SJSA1 (cell line): ENCODE measurements around the gene GRIN2D. TPM values are rescaled to one million over a fixed set of nuclear protein-coding genes. Genes with fewer than 3 reads are reported as not detected.

ENCODE experiments used
- DNase-seq, 2 experiments: peaks; one replicate each; pipeline ENCODE4 v3.0.0-alpha.2; 2015 to 2020; ENCODE audit warnings: low spot score in 2 of 2, low read depth in 1 of 2
- H3K27ac ChIP-seq: fragments of 250-450 bp; sonication (Bioruptor Pico); 2 replicates; pipeline ENCODE4 v1.5.1; 2020; ENCODE audit warnings: mild to moderate bottlenecking, moderate library complexity
- H3K27me3 ChIP-seq: fragments of 250-450 bp; sonication (Bioruptor Pico); replicated peaks from 2 replicates; pipeline ENCODE4 v1.5.1; 2020; ENCODE audit warnings: mild to moderate bottlenecking, moderate library complexity
- H3K36me3 ChIP-seq: fragments of 250-450 bp; sonication (Bioruptor Pico); 2 replicates; pipeline ENCODE4 v1.5.1; 2020; ENCODE audit warnings: mild to moderate bottlenecking
- H3K4me1 ChIP-seq: fragments of 250-450 bp; sonication (Bioruptor Pico); replicated peaks from 2 replicates; pipeline ENCODE4 v1.6.1; 2021; ENCODE audit warnings: mild to moderate bottlenecking
- H3K4me3 ChIP-seq: fragments of 250-450 bp; sonication (Bioruptor Pico); 2 replicates; pipeline ENCODE4 v1.5.1; 2020; ENCODE audit warnings: mild to moderate bottlenecking
- H3K9me3 ChIP-seq: fragments of 250-450 bp; sonication (Bioruptor Pico); replicated peaks from 2 replicates; pipeline ENCODE4 v1.5.1; 2020; ENCODE audit warnings: mild to moderate bottlenecking
- total RNA-seq: library from RNA; depleted of rRNA; stranded (reverse); fragments of >200 nt; shearing (Covaris generic); gene quantifications from 2 replicates; pipeline ENCODE4 v1.2.3, GENCODE V29; 2014

The GRIN2D gene
- total RNA-seq, 1 experiment from 2014 or later = 0.05 TPM

GRCh38 chr19:48418317-48419064 lies 25.0 kb downstream of the GRIN2D start:
- H3K4me1 ChIP-seq = peaks cover 3% of the 10 kb centered on the region; the same call in 1 of the 2 replicates
- H3K27ac ChIP-seq = no peak overlapping the region
- no peak overlapping the region for H3K4me3 ChIP-seq
- DNase-seq = no peak
- no peaks in the 10 kb centered on the region for H3K9me3 ChIP-seq
- H3K27me3 ChIP-seq = peaks cover 10% of the 10 kb centered on the region; the same call in 1 of the 2 replicates
- no peaks in the 10 kb centered on the region for H3K36me3 ChIP-seq

- Histone ChIP-seq H3K9me3 (no peaks in the 10 kb centered on the region), H3K36me3 (no peaks in the 10 kb centered on the region), H3K4me1 (peaks cover 5% of the 10 kb centered on the region), H3K27ac (no peak overlapping the region), H3K4me3 (no peak overlapping the region), H3K27me3 (peaks cover 8% of the 10 kb centered on the region; the same call in 1 of the 2 replicates)
- DNase-seq = no peak
Observed at GRCh38 chr19:48419158-48419920, 25.9 kb downstream of the GRIN2D start.

- no peaks in the 10 kb centered on the region for H3K36me3 ChIP-seq
- H3K27me3 ChIP-seq = no peaks in the 10 kb centered on the region
- H3K4me3 ChIP-seq = no peak overlapping the region
- peaks cover 14% of the 10 kb centered on the region for H3K4me1 ChIP-seq
- DNase-seq = no peak
- no peak overlapping the region for H3K27ac ChIP-seq
- H3K9me3 ChIP-seq = no peaks in the 10 kb centered on the region
Observed at GRCh38 chr19:48421548-48421947, 28.1 kb downstream of the GRIN2D start.

GRCh38 chr19:48424694-48425219 lies 31.3 kb downstream of the GRIN2D start:
- H3K27ac ChIP-seq = peak overlapping the region; percentile 74
- 0 out of 2 replicates have a peak overlapping the region, but pooled peaks have one; percentile 2 for H3K4me3 ChIP-seq
- no peaks in the 10 kb centered on the region for H3K9me3 ChIP-seq
- no peaks in the 10 kb centered on the region for H3K27me3 ChIP-seq
- H3K4me1 ChIP-seq = peaks cover 14% of the 10 kb centered on the region
- peak; percentile 80 to 86 for DNase-seq
- H3K36me3 ChIP-seq = no peaks in the 10 kb centered on the region

GRCh38 chr19:48428670-48429069 lies 35.2 kb downstream of the GRIN2D start:
- peaks cover 14% of the 10 kb centered on the region for H3K4me1 ChIP-seq
- H3K9me3 ChIP-seq = 0 out of 2 replicates have a peak, but pooled peaks cover 4% of the 10 kb centered on the region
- no peak for DNase-seq
- H3K4me3 ChIP-seq = no peak overlapping the region
- no peak overlapping the region for H3K27ac ChIP-seq
- H3K27me3 ChIP-seq = no peaks in the 10 kb centered on the region
- no peaks in the 10 kb centered on the region for H3K36me3 ChIP-seq

GRCh38 chr19:48433337-48433736 lies 39.9 kb downstream of the GRIN2D start:
- DNase-seq = no peak
- Histone ChIP-seq H3K36me3 (no peaks in the 10 kb centered on the region), H3K4me1 (no peaks in the 10 kb centered on the region), H3K27ac (no peak overlapping the region), H3K4me3 (no peak overlapping the region), H3K9me3 (0 out of 2 replicates have a peak, but pooled peaks cover 4% of the 10 kb centered on the region), H3K27me3 (no peaks in the 10 kb centered on the region)

GRCh38 chr19:48436586-48436985 lies 43.1 kb downstream of the GRIN2D start:
- H3K4me1 ChIP-seq = no peaks in the 10 kb centered on the region
- H3K27ac ChIP-seq = no peak overlapping the region
- no peaks in the 10 kb centered on the region for H3K36me3 ChIP-seq
- no peaks in the 10 kb centered on the region for H3K9me3 ChIP-seq
- no peak overlapping the region for H3K4me3 ChIP-seq
- no peaks in the 10 kb centered on the region for H3K27me3 ChIP-seq
- DNase-seq = no peak

- Histone ChIP-seq H3K36me3 (peaks cover 9% of the 10 kb centered on the region), H3K27ac (no peak overlapping the region), H3K4me3 (no peak overlapping the region)
Observed at GRCh38 chr19:48441360-48442050, 48.0 kb downstream of the GRIN2D start.

GRCh38 chr19:48442116-48443035 lies 48.9 kb downstream of the GRIN2D start:
- peaks cover 26% of the 10 kb centered on the region for H3K4me1 ChIP-seq
- H3K36me3 ChIP-seq = peaks cover 17% of the 10 kb centered on the region
- H3K27me3 ChIP-seq = peaks cover 16% of the 10 kb centered on the region
- H3K9me3 ChIP-seq = no peaks in the 10 kb centered on the region
- no peak overlapping the region for H3K4me3 ChIP-seq
- no peak for DNase-seq
- no peak overlapping the region for H3K27ac ChIP-seq

More at GRCh38 chr19:48441360-48442050, 48.0 kb downstream of the GRIN2D start:
- no peak for DNase-seq
- Histone ChIP-seq H3K9me3 (no peaks in the 10 kb centered on the region), H3K27me3 (peaks cover 16% of the 10 kb centered on the region), H3K4me1 (peaks cover 24% of the 10 kb centered on the region)

GRCh38 chr19:48443256-48443655 lies 49.8 kb downstream of the GRIN2D start:
- Histone ChIP-seq H3K27me3 (peaks cover 16% of the 10 kb centered on the region), H3K4me3 (no peak overlapping the region; the same call in 1 of the 2 replicates), H3K36me3 (peaks cover 26% of the 10 kb centered on the region), H3K9me3 (no peaks in the 10 kb centered on the region), H3K4me1 (peaks cover 29% of the 10 kb centered on the region), H3K27ac (no peak overlapping the region)
- no peak for DNase-seq
